ENCODE results near the gene LENG1. TPM values are rescaled to one million over a fixed set of nuclear protein-coding genes. Genes with fewer than 3 reads are reported as not detected.

LENG1 gene
- total and polyA plus RNA-seq, 9 of the 15 experiments (the other 6 are each of a cell fraction or from before 2014, with no cell fraction given): 0.30 to 10.5 (median 4.7) TPM

GRCh38 chr19:54189145-54189734 is 29.7 kb upstream of the LENG1 start, which contains the start of gene MBOAT7 (continued):
- TF ChIP-seq POU5F1 (IDR thresholded peaks at IDR 0.05; ENCODE audit: borderline replicate concordance, low read depth, low read length, partially characterized antibody) (peak; percentile 19), ELF1 (tag; IDR thresholded peaks at IDR 0.05) (no peak), POLR2AphosphoS5 (IDR thresholded peaks at IDR 0.05; ENCODE audit: control insufficient read depth, insufficient read depth, low read depth, low read length) (peak; percentile 67), HDAC8 (tag; IDR thresholded peaks at IDR 0.05) (0 out of 2 replicates have a peak, but pooled peaks have one; percentile 66), PCBP1 (IDR thresholded peaks at IDR 0.05; ENCODE audit: low read depth, low read length, poor library complexity, severe bottlenecking) (peak; percentile 66), PHF8 (IDR thresholded peaks at IDR 0.05; ENCODE audit: borderline replicate concordance, low read length) (peak; percentile 76; the same call in 1 of the 2 replicates), HES1 (IDR thresholded peaks at IDR 0.05; ENCODE audit: low read depth) (no peak), L3MBTL2 (IDR thresholded peaks at IDR 0.05) (peak; percentile 68), FOXM1 (IDR thresholded peaks at IDR 0.05; ENCODE audit: low read depth) (no peak), FOXM1 (CRISPR knock-in tag; IDR thresholded peaks at IDR 0.05; ENCODE audit: low read depth) (peak; percentile 85), EGR1 (conservative IDR thresholded peaks at IDR 0.05) (peak; percentile 84), CCNT2 (IDR thresholded peaks at IDR 0.05; ENCODE audit: borderline replicate concordance, extremely low read depth, insufficient read length, low read depth, low read length) (peak; percentile 81), BRD4 (IDR thresholded peaks at IDR 0.05) (no peak), NR4A1 (CRISPR knock-in tag; IDR thresholded peaks at IDR 0.05) (no peak), NR4A1 (tag; IDR thresholded peaks at IDR 0.05) (0 out of 2 replicates have a peak, but pooled peaks have one; percentile 19), TAF1 (IDR thresholded peaks at IDR 0.05; ENCODE audit: control insufficient read depth, extremely low read depth, insufficient read depth, low read length, severe bottlenecking) (peak; percentile 78), SMARCA5 (IDR thresholded peaks at IDR 0.05) (no peak), RHOXF2B (CRISPR knock-in tag; conservative IDR thresholded peaks at IDR 0.05) (no peak), ZNF12 (CRISPR knock-in tag; IDR thresholded peaks at IDR 0.05) (0 out of 2 replicates have a peak, but pooled peaks have one; percentile 59), ZFX (CRISPR knock-in tag; IDR thresholded peaks at IDR 0.05) (peak; percentile 69), MECOM (CRISPR knock-in tag; IDR thresholded peaks at IDR 0.05) (no peak), POLR2A (conservative IDR thresholded peaks at IDR 0.05) (peak; percentile 80), ZNF354B (CRISPR knock-in tag; IDR thresholded peaks at IDR 0.05) (no peak), UBTF (IDR thresholded peaks at IDR 0.05; ENCODE audit: borderline replicate concordance in 1 of 2, low read depth in 2 of 2, low read length in 2 of 2) (peak; percentile 66 to 85; a peak in 2 of 4 replicates), ELK1 (CRISPR knock-in tag; IDR thresholded peaks at IDR 0.05) (no peak), BMI1 (IDR thresholded peaks at IDR 0.05; ENCODE audit: low read length) (no peak), LCOR (CRISPR knock-in tag; IDR thresholded peaks at IDR 0.05) (no peak)

Measured in K562 (cell line).